Measurements from ENCODE around the gene NES. TPM values are rescaled to one million over a fixed set of nuclear protein-coding genes. Genes with fewer than 3 reads are reported as not detected.

NES gene
- total RNA-seq, 1 donor from 2014 or later = not detected

DNA sequence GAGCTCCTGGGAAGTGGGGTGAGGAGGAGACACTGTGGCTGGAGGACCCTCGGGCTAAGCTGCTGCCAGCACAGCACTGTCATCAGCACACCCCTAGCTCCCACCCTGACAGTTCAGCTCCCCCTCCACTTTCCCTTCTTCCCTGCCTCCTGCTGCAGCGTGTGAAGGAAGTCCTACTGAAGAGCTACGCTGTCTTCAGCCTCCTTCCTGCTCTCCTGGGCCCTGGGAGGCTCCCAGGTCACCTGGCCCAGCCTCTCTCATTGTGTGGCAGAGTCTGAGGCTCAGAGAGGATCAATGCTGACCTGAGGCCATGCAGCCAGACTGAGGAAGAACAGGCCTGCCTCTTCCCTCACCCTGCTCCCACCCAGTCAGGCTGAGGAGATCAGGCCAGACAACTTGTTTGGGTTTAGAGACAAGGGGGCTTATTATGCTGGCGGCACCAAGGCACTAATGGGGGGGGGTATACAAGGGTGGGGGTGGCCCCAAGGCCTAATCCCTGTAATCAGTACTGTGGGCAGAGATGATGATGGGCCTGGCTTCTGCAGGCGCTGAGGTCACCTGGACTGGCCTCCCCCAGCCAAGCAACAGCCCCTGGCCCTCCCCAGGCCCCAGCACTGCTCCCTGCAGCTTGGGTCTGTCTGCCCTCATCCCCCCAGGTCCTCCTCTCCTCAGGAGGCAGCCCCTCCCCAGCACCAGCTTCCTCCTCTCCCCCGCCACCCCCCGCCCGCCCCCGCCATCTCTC, 9.1 kb downstream of the NES start:
- Mint-ChIP-seq H3K4me1 (peaks cover 34% of the 10 kb centered on the region), H3K4me3 (no peak overlapping the region), H3K27me3 (peaks cover 5% of the 10 kb centered on the region), H3K36me3 (ENCODE audit: low read depth) (no peaks in the 10 kb centered on the region), H3K9me3 (no peaks in the 10 kb centered on the region), H3K27ac (no peak overlapping the region)
- no peak for TF ChIP-seq CTCF (IDR thresholded peaks at IDR 0.05)
- ChIA-PET POLR2A (interaction anchor here (0.7 kb wide), 1 partner anchor 9 kb away, joined by 4 read pairs; no protein-coding TSS in a partner anchor), CTCF (no interaction called here)
- intact Hi-C loops (cut with micrococcal nuclease) = no loop called here
- no peak for ATAC-seq (ENCODE audit: low read depth)
- DNase-seq = no peak

DNA sequence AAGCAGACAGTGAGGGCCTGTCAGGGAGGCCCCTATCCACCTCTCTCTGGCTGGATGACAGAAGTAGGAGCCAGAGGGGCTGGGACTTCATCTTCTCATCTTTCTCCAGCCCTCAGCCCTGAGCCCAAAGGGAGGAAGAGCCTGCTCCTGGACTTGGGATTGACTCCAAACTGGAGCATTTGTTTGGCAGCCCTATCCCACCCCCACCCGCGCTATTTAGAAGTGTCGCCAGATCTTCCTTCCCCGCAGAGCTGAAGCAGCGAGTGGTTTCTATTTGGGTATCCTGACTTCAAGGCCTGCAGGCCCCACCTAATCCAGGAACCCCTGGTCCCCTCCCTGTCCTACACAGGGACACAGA, 9.6 kb downstream of the NES start:
- intact Hi-C loops (cut with micrococcal nuclease) = no loop called here
- H3K4me3 Mint-ChIP-seq = no peak overlapping the region
- H3K9me3 Mint-ChIP-seq = no peaks in the 10 kb centered on the region
- POLR2A ChIA-PET = interaction anchor here (0.7 kb wide), 1 partner anchor 10 kb away, joined by 4 read pairs; no protein-coding TSS in a partner anchor
- no peak overlapping the region for H3K27ac Mint-ChIP-seq
- TF ChIP-seq CTCF (IDR thresholded peaks at IDR 0.05) = no peak
- peaks cover 3% of the 10 kb centered on the region for H3K27me3 Mint-ChIP-seq
- H3K4me1 Mint-ChIP-seq = peaks cover 39% of the 10 kb centered on the region
- H3K36me3 Mint-ChIP-seq (ENCODE audit: low read depth) = no peaks in the 10 kb centered on the region
- DNase-seq = no peak
- CTCF ChIA-PET = no interaction called here
- no peak for ATAC-seq (ENCODE audit: low read depth)

DNA sequence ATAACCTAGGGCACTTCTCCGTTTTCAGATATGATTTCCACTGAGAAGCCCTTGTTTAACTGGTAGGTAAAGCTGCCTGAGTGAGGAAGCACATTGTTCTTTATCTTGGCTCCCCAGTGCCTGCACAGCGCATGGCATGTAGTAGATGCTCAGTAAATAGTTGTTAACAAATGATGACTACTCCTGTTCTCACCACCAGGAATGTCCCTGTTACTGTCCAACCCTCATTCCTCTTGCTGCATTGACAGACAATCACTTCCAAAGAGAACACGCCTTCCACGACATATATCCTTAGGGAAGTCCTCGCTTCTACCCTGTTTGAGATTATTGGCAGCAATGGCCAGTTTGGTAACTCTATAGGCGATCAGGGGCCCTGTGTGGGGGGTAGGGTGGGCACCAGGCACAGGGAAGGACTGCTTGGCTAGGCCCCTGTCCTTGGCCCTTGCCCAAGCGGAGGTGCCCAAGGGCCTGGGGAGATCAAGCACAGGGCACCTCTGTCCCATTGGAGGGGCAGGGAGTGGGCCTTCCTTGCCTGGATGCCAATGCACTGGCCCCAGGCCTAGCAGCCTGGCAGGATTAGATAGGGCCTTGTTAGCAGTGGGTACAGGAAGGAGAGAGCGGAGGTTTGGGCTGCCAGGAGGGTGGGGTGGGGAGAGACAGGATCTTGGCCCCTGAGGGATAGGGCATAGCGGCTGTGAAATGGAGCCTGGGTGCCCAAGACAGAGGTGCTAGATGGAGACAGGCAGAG, 10.2 kb downstream of the NES start:
- peaks cover 3% of the 10 kb centered on the region for H3K27me3 Mint-ChIP-seq
- ChIA-PET POLR2A (no interaction called here), CTCF (no interaction called here)
- intact Hi-C loops (cut with micrococcal nuclease) = no loop called here
- peaks cover 45% of the 10 kb centered on the region for H3K4me1 Mint-ChIP-seq
- no peaks in the 10 kb centered on the region for H3K36me3 Mint-ChIP-seq (ENCODE audit: low read depth)
- no peaks in the 10 kb centered on the region for H3K9me3 Mint-ChIP-seq
- TF ChIP-seq CTCF (IDR thresholded peaks at IDR 0.05) = no peak
- DNase-seq (no peak), ATAC-seq (ENCODE audit: low read depth) (no peak)
- no peak overlapping the region for H3K4me3 Mint-ChIP-seq
- H3K27ac Mint-ChIP-seq = no peak overlapping the region

- CTCF ChIA-PET = interaction anchor here (1.5 to 1.6 kb wide), 2 partner anchors 24 to 38 kb away, joined by 5 read pairs; no protein-coding TSS in a partner anchor
- H3K36me3 Mint-ChIP-seq (ENCODE audit: low read depth) = no peaks in the 10 kb centered on the region
- DNase-seq (no peak), ATAC-seq (ENCODE audit: low read depth) (no peak)
- H3K9me3 Mint-ChIP-seq = no peaks in the 10 kb centered on the region
- no peak for TF ChIP-seq CTCF (IDR thresholded peaks at IDR 0.05)
- H3K4me1 Mint-ChIP-seq = peaks cover 60% of the 10 kb centered on the region
- intact Hi-C loops (cut with micrococcal nuclease) = no loop called here
- peak overlapping the region; percentile 12 for H3K4me3 Mint-ChIP-seq
- H3K27ac Mint-ChIP-seq = no peak overlapping the region
- POLR2A ChIA-PET = interaction anchor here (0.6 kb wide), 1 partner anchor 42 kb away, joined by 3 read pairs; no protein-coding TSS in a partner anchor
- H3K27me3 Mint-ChIP-seq = peaks cover 3% of the 10 kb centered on the region
These were observed 11.7 kb downstream of the NES start for GRCh38 chr1:156665539-156665938.

GRCh38 chr1:156664767-156665411, 12.3 kb downstream of the NES start:
- peak overlapping the region; percentile 19 for H3K4me3 Mint-ChIP-seq
- no peaks in the 10 kb centered on the region for H3K9me3 Mint-ChIP-seq
- CTCF ChIA-PET = interaction anchor here (0.7 to 1.6 kb wide), 3 partner anchors 9 to 37 kb away, joined by 3 to 5 read pairs (median 5); no protein-coding TSS in a partner anchor
- peaks cover 66% of the 10 kb centered on the region for H3K4me1 Mint-ChIP-seq
- ATAC-seq (ENCODE audit: low read depth) = peak; percentile 33
- no peak for DNase-seq
- no peak for TF ChIP-seq CTCF (IDR thresholded peaks at IDR 0.05)
- H3K36me3 Mint-ChIP-seq (ENCODE audit: low read depth) = no peaks in the 10 kb centered on the region
- POLR2A ChIA-PET = interaction anchor here (0.5 kb wide), 1 partner anchor 210 kb away, joined by 3 read pairs; no protein-coding TSS in a partner anchor
- no peak overlapping the region for H3K27ac Mint-ChIP-seq
- H3K27me3 Mint-ChIP-seq = peaks cover 3% of the 10 kb centered on the region
- intact Hi-C loops (cut with micrococcal nuclease) = no loop called here

Data from activated B cell treated with CpG ODN at 0.5 μM for 24 hours (primary cell).